Stimulated activated CD8-positive, alpha-beta memory T cell treated with anti-CD3 and anti-CD28 coated beads, Interleukin-15, amount 100 ng/mL, for 24 hours (primary cell): Measurements from ENCODE around the gene TRIM26.

ENCODE experiments used
- DNase-seq: peaks from one replicate; pipeline ENCODE4 v3.0.0-alpha.2; 2020; ENCODE audit warnings: low read depth

TRIM26 gene

GRCh38 chr6:30207619-30208295 lies 5.4 kb downstream of the TRIM26 start:
- no peak for DNase-seq

GRCh38 chr6:30206799-30207618 lies 6.2 kb downstream of the TRIM26 start:
- no peak for DNase-seq

- DNase-seq: no peak
Measured at GRCh38 chr6:30206152-30206551, 7.1 kb downstream of the TRIM26 start.

- DNase-seq: no peak
Measured at GRCh38 chr6:30204116-30204515, 9.1 kb downstream of the TRIM26 start.

GRCh38 chr6:30202366-30202765 lies 10.8 kb downstream of the TRIM26 start:
- DNase-seq: no peak

GRCh38 chr6:30200551-30201281 lies 12.5 kb downstream of the TRIM26 start:
- no peak for DNase-seq

GRCh38 chr6:30198166-30199084 lies 14.8 kb downstream of the TRIM26 start:
- DNase-seq: no peak

GRCh38 chr6:30196376-30196775 lies 16.8 kb downstream of the TRIM26 start:
- no peak for DNase-seq

- no peak for DNase-seq
Measured at GRCh38 chr6:30195951-30196350, 17.3 kb downstream of the TRIM26 start.

GRCh38 chr6:30194797-30195690 lies 18.2 kb downstream of the TRIM26 start:
- no peak for DNase-seq

GRCh38 chr6:30192076-30192475 lies 21.1 kb downstream of the TRIM26 start:
- DNase-seq: no peak

- DNase-seq: no peak
Measured at GRCh38 chr6:30188541-30188940, 24.7 kb downstream of the TRIM26 start.

GRCh38 chr6:30185846-30186484 lies 27.2 kb downstream of the TRIM26 start:
- no peak for DNase-seq

- no peak for DNase-seq
Measured at GRCh38 chr6:30184417-30185031, 28.7 kb downstream of the TRIM26 start.

- DNase-seq: no peak
Measured at GRCh38 chr6:30180145-30180544, 33.1 kb downstream of the TRIM26 start.

GRCh38 chr6:30178837-30179236 lies 34.4 kb downstream of the TRIM26 start:
- no peak for DNase-seq

- DNase-seq: no peak
Measured at GRCh38 chr6:30175765-30176164, 37.4 kb downstream of the TRIM26 start.

GRCh38 chr6:30172681-30173080 lies 40.5 kb downstream of the TRIM26 start:
- DNase-seq: no peak

GRCh38 chr6:30171677-30172471 lies 41.3 kb downstream of the TRIM26 start:
- DNase-seq: no peak
